DOHH2 (cell line): Measurements from ENCODE around the gene C19orf25.

ENCODE experiments used
- H3F3A ChIP-seq: fragments of 200-600 bp; sonication (generic), shearing (Covaris generic); 2 replicates; pipeline ENCODE4 v1.6.0; 2016; ENCODE audit warnings: antibody characterized with exemption, mild to moderate bottlenecking; ENCODE audit not compliant: control insufficient read depth, insufficient read depth
- H3K27ac ChIP-seq: fragments of 200-600 bp; sonication (generic); 2 replicates; pipeline ENCODE4 v1.5.1; 2014; ENCODE audit warnings: low read depth, mild to moderate bottlenecking, low read length, moderate library complexity
- H3K27me3 ChIP-seq: fragments of 200-600 bp; sonication (generic); 2 replicates; pipeline ENCODE4 v1.6.1; 2014; ENCODE audit warnings: mild to moderate bottlenecking, low read length, mixed read lengths; ENCODE audit not compliant: control insufficient read depth
- H3K36me3 ChIP-seq: fragments of 200-600 bp; sonication (generic); 2 replicates; pipeline ENCODE4 v1.6.1; 2014; ENCODE audit warnings: mild to moderate bottlenecking, low read length, moderate library complexity, mixed read lengths; ENCODE audit not compliant: control insufficient read depth
- H3K4me1 ChIP-seq: fragments of 200-600 bp; sonication (generic); 2 replicates; pipeline ENCODE4 v1.6.1; 2014; ENCODE audit warnings: mild to moderate bottlenecking, low read length, mixed read lengths; ENCODE audit not compliant: control insufficient read depth
- H3K4me2 ChIP-seq: fragments of 200-600 bp; sonication (generic); 2 replicates; pipeline ENCODE4 v1.6.0; 2014; ENCODE audit warnings: mild to moderate bottlenecking, low read length, moderate library complexity
- H3K4me3 ChIP-seq: fragments of 200-600 bp; sonication (generic); 2 replicates; pipeline ENCODE4 v1.5.1; 2014; ENCODE audit warnings: mild to moderate bottlenecking, low read length, mixed read lengths
- H3K79me2 ChIP-seq: fragments of 200-600 bp; sonication (generic); 2 replicates; pipeline ENCODE4 v1.6.1; 2014; ENCODE audit warnings: mild to moderate bottlenecking, low read length, mixed read lengths; ENCODE audit not compliant: control insufficient read depth
- H3K9me2 ChIP-seq: fragments of 200-600 bp; sonication (generic); replicated peaks from 2 replicates; pipeline ENCODE4 v1.6.1; 2014; ENCODE audit warnings: mild to moderate bottlenecking, low read length, mixed read lengths; ENCODE audit not compliant: control insufficient read depth
- H3K9me3 ChIP-seq: fragments of 200-600 bp; sonication (generic); 2 replicates; pipeline ENCODE4 v1.6.1; 2014; ENCODE audit warnings: antibody characterized with exemption, low read length, mixed read lengths; ENCODE audit not compliant: control insufficient read depth, insufficient read depth
- H4K20me1 ChIP-seq: fragments of 200-600 bp; sonication (generic); 2 replicates; pipeline ENCODE4 v1.6.0; 2014; ENCODE audit warnings: low read depth, mild to moderate bottlenecking, antibody characterized with exemption, low read length, moderate library complexity; ENCODE audit not compliant: control insufficient read depth, insufficient read depth
- EZH2phosphoT487 ChIP-seq: fragments of 200-600 bp; sonication (generic); IDR thresholded peaks from 2 replicates; pipeline ENCODE4 v1.6.1; 2017; ENCODE audit warnings: borderline replicate concordance, mild to moderate bottlenecking, antibody characterized with exemption, low read length, moderate library complexity, mixed read lengths
- TF ChIP-seq, protein P1 (sequence below): fragments of 200-600 bp; sonication (generic); IDR thresholded peaks from one replicate; pipeline ENCODE4 v1.5.1; 2014; ENCODE audit warnings: antibody characterized with exemption, mild to moderate bottlenecking, low read depth, low read length; ENCODE audit not compliant: poor library complexity, severe bottlenecking

C19orf25 gene

DNA sequence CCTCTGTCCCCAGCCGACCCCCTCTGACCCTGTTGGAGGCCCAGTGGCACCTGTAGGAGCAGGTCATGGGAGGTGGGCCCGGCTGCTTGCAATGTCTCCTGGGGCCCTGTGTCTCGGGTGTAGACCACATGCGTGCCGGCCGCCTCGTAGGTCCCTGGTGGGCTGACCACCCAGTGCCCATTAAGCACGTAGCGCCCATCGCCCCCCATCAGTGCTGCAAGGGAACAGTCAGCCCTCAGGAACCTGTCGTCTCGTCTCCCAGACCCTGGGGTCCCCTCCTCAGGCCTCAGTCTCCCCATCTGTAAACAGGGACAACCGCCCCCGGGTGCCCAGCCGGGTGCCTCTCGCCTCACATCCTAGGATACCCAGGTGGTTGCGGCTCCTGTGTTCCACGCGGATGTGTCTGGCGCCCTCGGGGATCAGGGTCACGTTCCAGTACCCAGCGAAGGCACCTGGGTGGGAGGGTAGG lies 28.2 kb upstream of the C19orf25 start:
- Histone ChIP-seq H3K4me1 (peaks cover 5% of the 10 kb centered on the region), H4K20me1 (no peaks in the 10 kb centered on the region), H3K4me2 (no peak overlapping the region), H3K27ac (no peak overlapping the region), H3K27me3 (peaks cover 28% of the 10 kb centered on the region), H3K9me2 (no peaks in the 10 kb centered on the region), H3K79me2 (no peaks in the 10 kb centered on the region), H3F3A (0 out of 2 replicates have a peak, but pooled peaks cover 2% of the 10 kb centered on the region), H3K9me3 (peaks cover 6% of the 10 kb centered on the region; the same call in 1 of the 2 replicates), H3K4me3 (no peak overlapping the region), H3K36me3 (no peaks in the 10 kb centered on the region)
- TF ChIP-seq, protein P1, sequence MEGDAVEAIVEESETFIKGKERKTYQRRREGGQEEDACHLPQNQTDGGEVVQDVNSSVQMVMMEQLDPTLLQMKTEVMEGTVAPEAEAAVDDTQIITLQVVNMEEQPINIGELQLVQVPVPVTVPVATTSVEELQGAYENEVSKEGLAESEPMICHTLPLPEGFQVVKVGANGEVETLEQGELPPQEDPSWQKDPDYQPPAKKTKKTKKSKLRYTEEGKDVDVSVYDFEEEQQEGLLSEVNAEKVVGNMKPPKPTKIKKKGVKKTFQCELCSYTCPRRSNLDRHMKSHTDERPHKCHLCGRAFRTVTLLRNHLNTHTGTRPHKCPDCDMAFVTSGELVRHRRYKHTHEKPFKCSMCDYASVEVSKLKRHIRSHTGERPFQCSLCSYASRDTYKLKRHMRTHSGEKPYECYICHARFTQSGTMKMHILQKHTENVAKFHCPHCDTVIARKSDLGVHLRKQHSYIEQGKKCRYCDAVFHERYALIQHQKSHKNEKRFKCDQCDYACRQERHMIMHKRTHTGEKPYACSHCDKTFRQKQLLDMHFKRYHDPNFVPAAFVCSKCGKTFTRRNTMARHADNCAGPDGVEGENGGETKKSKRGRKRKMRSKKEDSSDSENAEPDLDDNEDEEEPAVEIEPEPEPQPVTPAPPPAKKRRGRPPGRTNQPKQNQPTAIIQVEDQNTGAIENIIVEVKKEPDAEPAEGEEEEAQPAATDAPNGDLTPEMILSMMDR = no peak

DNA sequence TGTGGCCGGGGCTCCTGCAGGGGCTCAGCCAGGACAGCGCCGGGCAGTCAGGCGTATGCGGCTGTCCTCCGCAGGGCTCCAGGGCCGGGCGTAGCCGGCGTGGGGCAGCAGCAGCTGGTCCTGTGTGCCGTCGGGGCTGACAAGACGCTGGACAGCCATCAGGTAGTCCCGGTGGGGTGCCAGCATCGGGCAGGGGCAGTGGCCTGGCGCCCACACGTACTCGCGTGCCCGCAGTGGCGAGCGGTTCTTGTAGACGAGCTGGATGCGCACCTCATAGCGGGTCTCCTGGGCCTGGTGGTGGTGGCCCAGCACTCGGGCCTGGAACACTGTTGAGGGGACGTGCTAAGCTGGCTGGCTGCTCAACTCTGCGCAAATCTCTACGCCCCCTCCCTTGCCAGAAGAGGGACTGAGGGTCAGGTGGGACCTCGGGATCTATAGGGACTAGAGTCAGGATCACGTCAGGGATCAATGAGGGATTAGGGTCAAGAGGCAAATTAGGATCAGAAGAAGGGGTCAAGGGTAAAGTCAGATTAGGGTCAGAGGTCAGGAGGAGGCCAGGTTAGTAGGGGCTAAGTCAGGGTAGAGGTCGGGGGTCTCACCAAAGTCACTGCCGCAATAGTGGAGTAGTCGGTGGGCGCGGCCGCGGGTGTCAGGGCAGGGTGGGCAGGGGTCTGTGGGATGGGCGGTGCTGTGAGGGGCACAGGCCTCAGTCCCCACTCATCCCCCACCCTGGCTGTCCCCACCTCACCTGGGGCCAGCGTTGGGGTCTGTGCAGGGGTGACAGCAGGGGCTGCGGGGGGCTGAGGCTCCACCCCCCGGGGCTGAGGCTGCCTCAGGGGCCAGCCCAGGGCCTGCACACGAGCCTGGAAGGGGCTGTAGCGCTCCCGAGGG lies 27.2 kb upstream of the C19orf25 start:
- no peaks in the 10 kb centered on the region for H3K36me3 ChIP-seq
- TF ChIP-seq, protein P1 = no peak
- TF ChIP-seq EZH2phosphoT487 = no peak
- no peaks in the 10 kb centered on the region for H3K79me2 ChIP-seq
- H3K27ac ChIP-seq = no peak overlapping the region
- H3K27me3 ChIP-seq = peaks cover 20% of the 10 kb centered on the region
- H3K4me1 ChIP-seq = peaks cover 5% of the 10 kb centered on the region
- H3F3A ChIP-seq = 0 out of 2 replicates have a peak, but pooled peaks cover 2% of the 10 kb centered on the region
- no peak overlapping the region for H3K4me3 ChIP-seq
- H3K4me2 ChIP-seq = no peak overlapping the region
- H3K9me3 ChIP-seq = peaks cover 6% of the 10 kb centered on the region; the same call in 1 of the 2 replicates
- H3K9me2 ChIP-seq = no peaks in the 10 kb centered on the region
- H4K20me1 ChIP-seq = no peaks in the 10 kb centered on the region

DNA sequence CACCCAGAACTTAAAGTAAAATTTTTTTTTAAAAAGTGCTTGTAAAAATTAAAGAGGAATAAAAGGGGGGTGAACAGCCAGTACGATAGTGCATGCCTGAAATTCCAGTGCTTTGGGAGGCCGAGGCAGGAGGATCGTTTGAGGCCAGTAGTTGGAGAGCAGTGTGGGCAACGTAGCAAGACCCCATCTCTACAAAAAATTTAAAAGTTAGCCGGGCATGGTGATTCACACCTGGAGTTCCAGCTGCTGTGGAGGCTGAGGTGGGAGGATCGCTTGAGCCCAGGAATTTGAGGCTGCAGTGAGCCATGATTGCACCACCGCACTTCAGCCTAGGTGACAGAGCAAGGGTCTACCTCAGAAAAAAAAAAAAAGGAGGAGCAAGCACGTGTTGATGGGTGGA lies 26.0 kb upstream of the C19orf25 start:
- Histone ChIP-seq H4K20me1 (no peaks in the 10 kb centered on the region), H3F3A (0 out of 2 replicates have a peak, but pooled peaks cover 2% of the 10 kb centered on the region), H3K4me3 (no peak overlapping the region), H3K79me2 (no peaks in the 10 kb centered on the region), H3K36me3 (no peaks in the 10 kb centered on the region), H3K4me2 (no peak overlapping the region), H3K4me1 (peaks cover 5% of the 10 kb centered on the region), H3K9me3 (peaks cover 6% of the 10 kb centered on the region; the same call in 1 of the 2 replicates), H3K27ac (no peak overlapping the region), H3K9me2 (no peaks in the 10 kb centered on the region), H3K27me3 (peaks cover 10% of the 10 kb centered on the region)
- TF ChIP-seq EZH2phosphoT487 = no peak
- TF ChIP-seq, protein P1 = no peak
